GM19193 (cell line): Measurements from ENCODE around the gene BMF.

Experiments used
- POLR2A ChIP-seq: IDR thresholded peaks from 4 replicates; pipeline ENCODE4 v1.6.1; 2011; ENCODE audit not compliant: insufficient read depth, insufficient read length; ENCODE audit errors: extremely low read depth

Gene BMF

GRCh38 chr15:40063563-40064011 lies 45.1 kb downstream of the BMF start:
- TF ChIP-seq POLR2A: no peak

DNA sequence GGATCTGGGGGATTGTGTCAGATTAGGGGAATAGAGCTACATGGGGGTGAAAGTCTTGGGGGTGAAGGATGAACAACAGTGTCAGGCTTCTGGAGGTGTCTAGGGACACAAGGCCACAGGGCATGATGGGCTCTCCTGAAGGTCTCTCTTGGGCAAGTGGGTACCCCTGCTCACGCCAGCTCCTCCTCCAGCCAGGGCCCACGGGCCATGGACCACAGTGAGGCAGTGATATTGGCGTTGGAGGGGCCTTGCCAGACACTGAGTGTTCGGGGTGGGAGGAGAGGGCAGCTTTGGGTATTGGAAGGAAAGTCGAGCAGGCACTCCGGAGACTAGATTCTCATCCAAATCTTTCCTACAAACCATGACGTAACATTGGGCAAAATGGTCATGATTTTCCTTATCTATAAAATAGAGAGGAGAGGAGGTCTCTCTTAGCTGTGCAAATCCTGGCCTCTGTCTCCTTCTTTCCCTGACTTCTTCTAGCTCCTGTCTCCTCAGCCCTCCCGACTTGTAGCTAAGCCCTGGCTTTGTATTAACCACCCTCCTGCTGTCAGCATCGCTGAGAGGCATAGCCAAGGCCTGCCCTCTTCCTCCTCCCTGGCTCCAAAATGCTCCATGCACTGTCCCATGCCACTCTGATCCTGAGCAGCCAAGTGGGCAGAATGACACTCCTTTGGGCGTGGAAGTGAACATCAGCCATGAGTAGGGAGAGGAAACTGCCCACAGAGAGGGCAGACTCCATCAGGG lies 45.7 kb downstream of the BMF start:
- TF ChIP-seq POLR2A: no peak

DNA sequence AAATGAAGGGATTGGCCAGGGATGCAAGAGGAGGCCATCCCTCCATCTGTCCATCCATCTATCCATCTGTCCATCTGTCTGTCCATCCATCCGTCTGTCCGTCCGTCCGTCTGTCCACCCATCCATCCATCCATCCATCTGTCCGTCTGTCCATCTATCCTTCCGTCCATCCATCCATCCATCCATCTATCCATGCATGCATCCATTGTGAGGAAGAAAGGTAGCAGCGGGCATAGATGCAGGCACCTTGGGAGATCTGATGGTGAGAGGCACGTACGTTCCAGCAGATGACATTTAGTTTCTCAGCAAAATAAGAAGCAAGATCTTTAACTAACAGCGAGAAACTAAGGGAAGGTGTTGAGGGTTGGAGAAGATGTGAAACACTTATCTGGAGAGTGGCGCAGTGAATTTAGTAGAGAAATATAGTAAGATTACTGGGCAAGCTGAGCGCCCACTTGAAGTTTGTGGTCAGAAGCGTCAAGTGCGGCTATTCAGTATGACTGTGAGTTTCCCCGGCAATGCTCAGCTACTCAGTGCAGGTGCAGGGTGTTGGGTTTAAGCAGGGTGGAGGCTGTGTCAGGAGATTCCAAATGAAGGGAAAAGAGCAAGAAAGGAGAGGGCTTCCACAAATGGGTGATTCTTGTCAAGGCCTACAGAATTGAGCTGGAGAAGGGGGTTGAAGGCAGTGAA lies 47.3 kb downstream of the BMF start:
- no peak for TF ChIP-seq POLR2A

GRCh38 chr15:40060236-40060961 lies 48.3 kb downstream of the BMF start:
- no peak for TF ChIP-seq POLR2A

GRCh38 chr15:40059821-40060220 lies 48.9 kb downstream of the BMF start:
- TF ChIP-seq POLR2A: no peak

DNA sequence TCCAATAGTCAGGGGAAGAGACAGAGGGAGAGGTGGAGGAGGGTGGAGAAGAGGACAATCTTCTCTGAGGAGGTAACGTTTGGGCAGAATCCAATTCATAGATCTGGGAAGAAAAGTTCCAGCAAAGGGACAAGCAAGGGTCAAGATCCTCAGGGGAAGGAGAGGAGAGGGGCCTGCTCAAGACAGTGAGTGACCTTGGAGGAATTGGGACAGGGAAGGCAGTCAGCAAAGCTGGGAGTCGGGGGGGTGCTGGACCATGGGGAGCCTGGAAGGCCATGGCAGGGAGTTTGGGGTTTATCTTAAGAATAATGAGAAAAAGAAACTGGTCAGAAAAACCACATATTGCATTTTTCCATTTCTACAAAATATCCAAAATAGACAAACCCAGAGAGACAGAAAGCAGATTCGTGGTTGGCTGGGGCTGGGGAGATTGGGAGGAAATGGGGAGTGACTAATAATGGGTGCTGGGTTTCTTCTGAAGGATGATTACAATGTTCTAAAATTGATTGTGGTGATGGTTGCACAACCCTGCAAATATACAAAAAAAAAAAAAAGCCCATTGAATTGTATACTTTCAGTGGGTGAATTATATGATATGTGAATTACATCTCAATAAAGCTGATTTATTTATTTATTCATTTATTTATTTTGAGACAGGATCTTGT lies 50.1 kb downstream of the BMF start:
- TF ChIP-seq POLR2A: no peak

DNA sequence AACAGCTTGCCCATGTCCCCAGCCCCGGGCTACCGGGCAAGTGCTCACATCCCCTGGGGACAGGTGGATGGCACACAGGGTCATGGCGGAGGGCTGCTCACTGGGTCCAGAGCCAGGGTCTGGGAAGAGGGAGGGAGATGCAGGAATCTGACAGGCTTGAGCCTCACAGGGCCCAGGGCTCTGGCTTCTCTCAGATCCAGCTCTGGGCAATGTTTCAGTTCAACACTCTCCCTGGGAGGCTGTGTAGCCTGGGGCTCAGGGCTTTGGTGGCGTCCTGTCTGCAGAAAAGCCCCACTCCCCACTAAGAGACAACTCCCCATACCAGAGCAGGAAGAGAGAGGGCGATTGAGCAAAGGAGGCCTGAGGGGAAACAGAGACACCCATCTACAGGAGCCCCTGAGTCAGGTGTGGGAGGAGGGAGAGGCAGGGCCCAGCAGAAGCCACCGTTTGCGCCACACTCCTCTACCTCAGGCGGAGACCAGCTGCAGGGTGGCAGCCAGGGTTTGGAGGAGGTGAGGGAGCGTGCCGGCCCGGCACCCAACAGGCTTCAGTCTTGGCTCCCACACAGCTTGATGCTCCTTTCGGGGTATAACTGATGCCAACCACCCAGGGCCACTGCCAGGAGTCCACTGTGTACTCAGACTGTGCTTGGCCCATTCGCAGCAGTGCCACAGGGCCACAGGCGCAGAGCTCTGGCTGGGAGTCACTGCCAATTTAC lies 52.9 kb downstream of the BMF start:
- no peak for TF ChIP-seq POLR2A

DNA sequence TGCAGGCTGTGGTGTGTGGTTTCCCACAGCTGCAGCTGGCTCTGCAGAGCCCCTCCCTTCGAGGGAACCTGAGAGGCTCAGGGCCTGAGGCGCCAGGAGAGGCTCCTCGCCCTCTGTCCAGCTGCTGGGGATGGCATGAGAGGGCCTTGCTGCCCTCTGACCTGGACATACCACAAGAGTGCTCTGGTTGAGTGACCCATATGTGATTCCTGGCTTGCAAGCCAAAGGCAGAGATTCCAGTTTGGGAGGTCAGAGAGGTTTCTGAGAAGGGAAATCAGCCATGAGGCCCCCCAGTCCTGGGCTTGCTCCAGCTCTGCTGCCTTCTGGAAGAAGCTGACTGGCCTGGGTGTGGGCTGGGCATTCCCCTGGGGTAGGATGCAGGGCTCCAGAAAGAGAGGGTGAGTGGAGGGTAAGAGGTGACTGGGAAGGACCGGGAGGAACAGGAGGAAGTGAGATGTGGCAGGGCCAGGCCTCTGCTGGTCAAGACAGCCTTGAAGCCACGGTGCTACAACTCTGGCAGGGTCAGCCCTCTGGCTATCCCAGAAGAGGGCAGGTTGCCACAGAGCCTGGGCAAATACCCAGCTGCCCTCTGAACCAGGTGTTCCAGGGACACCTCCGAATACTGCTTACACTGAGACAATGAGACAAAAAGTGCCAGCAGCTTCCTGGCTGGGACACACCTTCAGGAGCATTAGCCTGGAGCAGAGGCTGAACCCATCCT lies 53.7 kb downstream of the BMF start:
- no peak for TF ChIP-seq POLR2A

DNA sequence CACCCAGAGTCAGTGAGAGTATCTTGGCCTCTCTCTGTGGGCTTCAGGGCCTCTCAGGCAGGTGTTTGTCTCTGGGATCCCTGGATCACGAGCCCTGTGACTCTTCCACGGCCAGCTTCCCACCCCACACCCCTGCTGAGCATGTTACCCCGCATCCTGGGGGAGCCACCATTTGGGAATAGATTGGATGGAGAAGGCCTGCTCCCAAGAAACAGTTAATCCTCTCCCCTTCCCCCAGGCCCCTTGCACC lies 54.1 kb downstream of the BMF start:
- no peak for TF ChIP-seq POLR2A

GRCh38 chr15:40053831-40054604 lies 54.7 kb downstream of the BMF start:
- TF ChIP-seq POLR2A: no peak

GRCh38 chr15:40053079-40053830 lies 55.4 kb downstream of the BMF start:
- no peak for TF ChIP-seq POLR2A

GRCh38 chr15:40052604-40053003 lies 56.1 kb downstream of the BMF start:
- no peak for TF ChIP-seq POLR2A
